HG03457 (cell line): ENCODE results near the gene KIF5A.
"Not testable (repeated sequence)": the region's sequence is repeated elsewhere in the genome, so short reads cannot be mapped to it uniquely, and the experiment has no call there.

ENCODE experiments used
- ATAC-seq: cut with Tn5 transposase; IDR thresholded peaks from one replicate; pipeline ENCODE4 v1.9.1; 2021; ENCODE audit warnings: moderate number of reproducible peaks; ENCODE audit not compliant: unreplicated experiment

Gene KIF5A

GRCh38 chr12:57553343-57554202, 3.7 kb downstream of the KIF5A start:
- no peak for ATAC-seq

- no peak for ATAC-seq
Measured at GRCh38 chr12:57554453-57554852, 4.6 kb downstream of the KIF5A start.

GRCh38 chr12:57554897-57555296, 5.1 kb downstream of the KIF5A start:
- ATAC-seq = no peak

- ATAC-seq = no peak
Measured at GRCh38 chr12:57558864-57559263, 9.0 kb downstream of the KIF5A start.

GRCh38 chr12:57560516-57560915, 10.7 kb downstream of the KIF5A start:
- ATAC-seq = no peak

GRCh38 chr12:57561117-57561516, 11.3 kb downstream of the KIF5A start:
- ATAC-seq = not testable (repeated sequence)

GRCh38 chr12:57563358-57563757, 13.5 kb downstream of the KIF5A start:
- no peak for ATAC-seq

- no peak for ATAC-seq
Measured at GRCh38 chr12:57564178-57564740, 14.4 kb downstream of the KIF5A start.

- ATAC-seq = no peak
Measured at GRCh38 chr12:57568838-57569237, 19.0 kb downstream of the KIF5A start.

GRCh38 chr12:57569858-57570257, 20.0 kb downstream of the KIF5A start:
- ATAC-seq = no peak

GRCh38 chr12:57570438-57570837, 20.6 kb downstream of the KIF5A start:
- not testable (repeated sequence) for ATAC-seq

GRCh38 chr12:57571926-57572762, 22.3 kb downstream of the KIF5A start:
- ATAC-seq = no peak

- ATAC-seq = no peak
Measured at GRCh38 chr12:57574795-57575194, 25.0 kb downstream of the KIF5A start.

GRCh38 chr12:57575771-57576612, 26.1 kb downstream of the KIF5A start:
- no peak for ATAC-seq

- no peak for ATAC-seq
Measured at GRCh38 chr12:57576613-57577160, 26.8 kb downstream of the KIF5A start.

GRCh38 chr12:57577981-57578758, 28.3 kb downstream of the KIF5A start:
- ATAC-seq = no peak

GRCh38 chr12:57579011-57579410, 29.2 kb downstream of the KIF5A start:
- no peak for ATAC-seq

- ATAC-seq = no peak
Measured at GRCh38 chr12:57579677-57580465, 30.0 kb downstream of the KIF5A start.

- ATAC-seq = no peak
Measured at GRCh38 chr12:57580466-57580795, 30.6 kb downstream of the KIF5A start.
